SU-DHL-6 (cell line): ENCODE data around the gene TNIK.

ENCODE experiments used
- H2AFZ ChIP-seq: fragments of 200-600 bp; sonication (generic); 2 replicates; pipeline ENCODE4 v1.6.1; 2014; ENCODE audit warnings: low read depth, mild to moderate bottlenecking, moderate library complexity, mixed read lengths, antibody characterized with exemption, low read length; ENCODE audit not compliant: severe bottlenecking
- H3F3A ChIP-seq: fragments of 200-600 bp; shearing (Covaris generic); 2 replicates; pipeline ENCODE4 v1.6.0; 2016; ENCODE audit warnings: antibody characterized with exemption, mild to moderate bottlenecking; ENCODE audit not compliant: insufficient read depth
- H3K27ac ChIP-seq: fragments of 200-600 bp; sonication (generic); 2 replicates; pipeline ENCODE4 v1.5.1; 2016; ENCODE audit warnings: low read depth, mild to moderate bottlenecking, low read length, moderate library complexity, mixed read lengths
- H3K27me3 ChIP-seq: fragments of 200-600 bp; sonication (generic), shearing (Covaris generic); 2 replicates; pipeline ENCODE4 v1.6.0; 2014; ENCODE audit warnings: mild to moderate bottlenecking, low read length
- H3K36me3 ChIP-seq: fragments of 200-600 bp; sonication (generic); 2 replicates; pipeline ENCODE4 v1.6.1; 2014; ENCODE audit warnings: mild to moderate bottlenecking, low read length, mixed read lengths
- H3K4me2 ChIP-seq: fragments of 300-600, 200-600 bp; shearing (Covaris generic), sonication (generic); 2 replicates; pipeline ENCODE4 v1.6.0; 2014; ENCODE audit warnings: low read length, low read depth, mild to moderate bottlenecking; ENCODE audit not compliant: poor library complexity, severe bottlenecking
- H3K4me3 ChIP-seq: fragments of 200-600 bp; sonication (generic); 2 replicates; pipeline ENCODE4 v1.5.1; 2014; ENCODE audit warnings: antibody characterized with exemption, low read length, mild to moderate bottlenecking, mixed read lengths; ENCODE audit not compliant: insufficient read depth, poor library complexity, severe bottlenecking
- H3K79me2 ChIP-seq: fragments of 200-600 bp; sonication (generic); 2 replicates; pipeline ENCODE4 v1.6.1; 2014; ENCODE audit warnings: mild to moderate bottlenecking, low read length, moderate library complexity; ENCODE audit not compliant: insufficient read depth
- H3K9ac ChIP-seq: fragments of 200-600 bp; sonication (generic); 2 replicates; pipeline ENCODE4 v1.7.0; 2014; ENCODE audit warnings: mild to moderate bottlenecking, low read length
- H3K9me2 ChIP-seq: fragments of 200-600 bp; sonication (generic); replicated peaks from 2 replicates; pipeline ENCODE4 v1.6.1; 2014; ENCODE audit warnings: low read length; ENCODE audit not compliant: insufficient read depth
- H3K9me3 ChIP-seq: fragments of 200-600 bp; sonication (generic); 2 replicates; pipeline ENCODE4 v1.6.1; 2014; ENCODE audit warnings: low read length, mixed read lengths; ENCODE audit not compliant: insufficient read depth
- H4K20me1 ChIP-seq: fragments of 200-600 bp; sonication (generic); 2 replicates; pipeline ENCODE4 v1.6.1; 2014; ENCODE audit warnings: low read depth, mild to moderate bottlenecking, antibody characterized with exemption, low read length, moderate library complexity, mixed read lengths
- EZH2phosphoT487 ChIP-seq: fragments of 200-600 bp; sonication (generic), shearing (Covaris generic); conservative IDR thresholded peaks from 2 replicates; pipeline ENCODE4 v1.6.1; 2018; ENCODE audit warnings: mild to moderate bottlenecking, antibody characterized with exemption, low read length, moderate library complexity, mixed read lengths
- TF ChIP-seq, protein P1 (sequence below): fragments of 200-600 bp; sonication (generic); IDR thresholded peaks from one replicate; pipeline ENCODE4 v1.5.1; 2017; ENCODE audit warnings: antibody characterized with exemption, mild to moderate bottlenecking, low read length, moderate library complexity; ENCODE audit not compliant: insufficient read depth, poor library complexity, severe bottlenecking

Gene TNIK

DNA sequence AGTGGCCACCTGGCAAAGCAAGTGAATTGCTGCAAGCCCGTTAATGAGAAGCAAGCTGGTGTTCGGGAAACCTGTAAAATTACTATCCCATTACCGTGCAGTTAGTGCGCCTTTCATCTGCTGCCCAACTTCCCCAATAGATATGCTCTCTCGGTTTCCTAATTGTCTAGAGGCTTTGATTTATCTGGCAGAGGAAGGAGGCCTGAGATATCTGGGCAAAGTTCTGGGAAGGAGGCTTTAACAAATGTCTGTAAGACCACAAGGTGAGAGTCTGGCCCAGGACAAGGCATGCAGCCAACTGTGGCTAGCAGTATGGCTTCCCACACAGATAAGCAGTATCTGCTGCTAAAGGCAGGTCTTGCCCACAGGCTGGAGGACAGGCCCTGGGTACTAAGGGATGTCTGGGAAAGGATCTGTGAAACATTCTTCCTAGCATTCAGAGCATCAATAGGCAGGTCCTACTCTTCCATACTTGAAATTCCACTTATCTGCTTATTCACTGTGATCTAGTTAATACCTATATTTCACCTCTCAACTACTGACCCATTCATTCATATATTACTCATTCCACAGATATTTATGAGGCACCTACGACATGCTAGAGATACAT lies 303.7 kb downstream of the TNIK start:
- no peaks in the 10 kb centered on the region for H3K9me3 ChIP-seq
- H3K4me3 ChIP-seq: no peak overlapping the region
- H3K36me3 ChIP-seq: no peaks in the 10 kb centered on the region
- H3K9me2 ChIP-seq: no peaks in the 10 kb centered on the region
- H2AFZ ChIP-seq: no peak overlapping the region
- H3K9ac ChIP-seq: no peak overlapping the region
- no peaks in the 10 kb centered on the region for H4K20me1 ChIP-seq
- no peaks in the 10 kb centered on the region for H3K79me2 ChIP-seq
- H3K27ac ChIP-seq: no peak overlapping the region
- no peaks in the 10 kb centered on the region for H3K27me3 ChIP-seq
- no peak overlapping the region for H3K4me2 ChIP-seq
- no peak for TF ChIP-seq EZH2phosphoT487
- TF ChIP-seq, protein P1, sequence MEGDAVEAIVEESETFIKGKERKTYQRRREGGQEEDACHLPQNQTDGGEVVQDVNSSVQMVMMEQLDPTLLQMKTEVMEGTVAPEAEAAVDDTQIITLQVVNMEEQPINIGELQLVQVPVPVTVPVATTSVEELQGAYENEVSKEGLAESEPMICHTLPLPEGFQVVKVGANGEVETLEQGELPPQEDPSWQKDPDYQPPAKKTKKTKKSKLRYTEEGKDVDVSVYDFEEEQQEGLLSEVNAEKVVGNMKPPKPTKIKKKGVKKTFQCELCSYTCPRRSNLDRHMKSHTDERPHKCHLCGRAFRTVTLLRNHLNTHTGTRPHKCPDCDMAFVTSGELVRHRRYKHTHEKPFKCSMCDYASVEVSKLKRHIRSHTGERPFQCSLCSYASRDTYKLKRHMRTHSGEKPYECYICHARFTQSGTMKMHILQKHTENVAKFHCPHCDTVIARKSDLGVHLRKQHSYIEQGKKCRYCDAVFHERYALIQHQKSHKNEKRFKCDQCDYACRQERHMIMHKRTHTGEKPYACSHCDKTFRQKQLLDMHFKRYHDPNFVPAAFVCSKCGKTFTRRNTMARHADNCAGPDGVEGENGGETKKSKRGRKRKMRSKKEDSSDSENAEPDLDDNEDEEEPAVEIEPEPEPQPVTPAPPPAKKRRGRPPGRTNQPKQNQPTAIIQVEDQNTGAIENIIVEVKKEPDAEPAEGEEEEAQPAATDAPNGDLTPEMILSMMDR: no peak
- no peaks in the 10 kb centered on the region for H3F3A ChIP-seq

DNA sequence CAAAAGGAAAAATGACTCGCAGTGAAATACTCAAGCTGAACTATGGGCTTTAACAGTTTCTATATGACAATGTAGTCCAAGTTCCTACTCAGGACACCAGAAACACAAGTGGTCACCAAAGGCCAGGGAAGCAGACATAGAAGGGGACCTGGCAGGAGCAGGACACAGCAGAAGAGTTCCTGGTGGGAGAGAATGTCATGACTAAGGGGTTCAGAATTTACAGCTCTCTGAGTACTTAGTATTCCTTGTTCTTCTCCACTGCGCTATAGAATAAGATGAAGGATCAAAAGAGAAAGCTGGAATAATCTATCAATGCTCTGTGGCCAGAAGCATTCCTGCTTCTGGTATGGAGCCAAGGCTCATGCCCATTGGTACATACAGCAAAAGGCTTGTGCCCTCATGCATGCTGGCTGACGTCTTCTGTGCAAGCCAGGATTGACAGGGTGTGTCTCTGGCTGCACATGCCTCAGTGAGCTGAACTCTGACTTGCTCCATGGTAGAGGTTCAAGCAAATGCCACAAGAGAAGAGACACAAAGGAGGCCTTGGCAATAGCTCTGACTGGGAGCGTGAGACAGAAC lies 305.0 kb downstream of the TNIK start:
- TF ChIP-seq, protein P1: no peak
- TF ChIP-seq EZH2phosphoT487: no peak
- Histone ChIP-seq H4K20me1 (no peaks in the 10 kb centered on the region), H3K36me3 (no peaks in the 10 kb centered on the region), H3K9me2 (no peaks in the 10 kb centered on the region), H3K9ac (no peak overlapping the region), H3K27me3 (no peaks in the 10 kb centered on the region), H3K27ac (no peak overlapping the region), H3F3A (no peaks in the 10 kb centered on the region), H3K9me3 (no peaks in the 10 kb centered on the region), H3K79me2 (no peaks in the 10 kb centered on the region), H3K4me3 (no peak overlapping the region), H2AFZ (no peak overlapping the region), H3K4me2 (no peak overlapping the region)

DNA sequence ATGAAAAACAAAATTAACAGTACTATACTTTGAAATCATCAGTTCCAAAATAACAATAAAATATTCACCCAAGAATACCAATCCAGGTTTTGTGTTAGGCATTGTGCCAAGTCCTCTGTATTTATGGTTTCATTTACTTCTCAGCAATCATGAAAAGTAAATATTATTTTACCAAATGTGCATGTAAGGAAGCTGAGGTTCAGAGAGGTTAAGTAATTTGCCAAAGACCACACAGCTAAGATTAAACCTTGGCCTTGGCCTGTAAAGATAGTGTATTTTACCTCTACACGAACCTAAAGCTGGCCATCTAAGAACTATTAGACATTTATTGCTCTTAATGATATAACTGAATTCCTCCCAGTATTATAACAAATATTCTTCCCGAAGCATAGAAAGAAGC lies 309.3 kb downstream of the TNIK start:
- TF ChIP-seq, protein P1: no peak
- no peak for TF ChIP-seq EZH2phosphoT487

More for the DNA sequence above, 309.3 kb downstream of the TNIK start:
- no peak overlapping the region for H3K4me2 ChIP-seq
- H2AFZ ChIP-seq: no peak overlapping the region
- no peaks in the 10 kb centered on the region for H3K79me2 ChIP-seq
- H3K9me2 ChIP-seq: no peaks in the 10 kb centered on the region
- no peak overlapping the region for H3K9ac ChIP-seq
- no peaks in the 10 kb centered on the region for H3K9me3 ChIP-seq
- no peaks in the 10 kb centered on the region for H3K27me3 ChIP-seq
- no peaks in the 10 kb centered on the region for H3F3A ChIP-seq
- no peak overlapping the region for H3K27ac ChIP-seq
- H3K4me3 ChIP-seq: no peak overlapping the region
- no peaks in the 10 kb centered on the region for H3K36me3 ChIP-seq
- no peaks in the 10 kb centered on the region for H4K20me1 ChIP-seq
